Vagina (tissue), 2 donors: ENCODE measurements around the gene EIPR1. TPM values are rescaled to one million over a fixed set of nuclear protein-coding genes. Genes with fewer than 3 reads are reported as not detected.
"Not testable (repeated sequence)": the region's sequence is repeated elsewhere in the genome, so short reads cannot be mapped to it uniquely, and the experiment has no call there.

ENCODE experiments used
- DNase-seq, 2 donors: peaks; one replicate each; pipeline ENCODE4 v3.0.0-alpha.2; 2017; ENCODE audit errors: extremely low spot score in 2 of 2
- H3K27ac ChIP-seq: fragments of 200-600 bp; sonication (generic); one replicate; pipeline ENCODE4 v1.5.1; 2019
- H3K27me3 ChIP-seq: fragments of 200-600 bp; sonication (generic); one replicate; pipeline ENCODE4 v1.5.1; 2019
- H3K36me3 ChIP-seq, 2 donors: fragments of 200-600 bp; sonication (generic); one replicate each; pipeline ENCODE4 v1.5.1; 2017 to 2019
- H3K4me1 ChIP-seq: fragments of 200-600 bp; sonication (generic); one replicate; pipeline ENCODE4 v1.5.1; 2019
- H3K4me3 ChIP-seq, 2 donors: fragments of 200-600 bp; sonication (generic); 1 replicate in 1 of 2; 2 replicates in 1 of 2; pipeline ENCODE4 v1.5.1; 2016 to 2019
- H3K9me3 ChIP-seq: fragments of 200-600 bp; sonication (generic); one replicate; pipeline ENCODE4 v1.5.1; 2019
- CTCF ChIP-seq, 3 experiments: fragments of 450-650 bp in 2 of 3; fragments of 200-600 bp in 1 of 3; sonication (generic) in 1 of 3; IDR thresholded peaks; one replicate each; pipeline ENCODE4 v1.5.1; 2017 to 2019; ENCODE audit warnings: antibody characterized with exemption in 3 of 3, mild to moderate bottlenecking in 2 of 3, moderate library complexity in 2 of 3
- POLR2A ChIP-seq, 2 donors: fragments of 450-650 bp; IDR thresholded peaks; one replicate each; pipeline ENCODE4 v1.6.1; 2017; ENCODE audit warnings: antibody characterized with exemption in 2 of 2, mild to moderate bottlenecking in 2 of 2, moderate library complexity in 2 of 2
- POLR2AphosphoS5 ChIP-seq, 2 donors: sonication (generic); formaldehyde crosslinking; IDR thresholded peaks; one replicate each; pipeline ENCODE4 v1.9.0; 2017; ENCODE audit warnings: antibody characterized with exemption in 2 of 2, mild to moderate bottlenecking in 2 of 2, low read depth in 1 of 2; ENCODE audit not compliant: insufficient read depth in 1 of 2
- intact Hi-C: fragments of 100-400 bp; cut with DNase I; formaldehyde crosslinking; loops from one replicate; pipeline ENCODE4 v1.15.1; 2023
- total RNA-seq: library from RNA; depleted of rRNA; stranded (reverse); fragments of >200 nt; gene quantifications from one replicate; pipeline ENCODE4 v1.2.3, GENCODE V29; 2016

The EIPR1 gene
- total RNA-seq, 1 donor from 2014 or later = 39.8 TPM

DNA sequence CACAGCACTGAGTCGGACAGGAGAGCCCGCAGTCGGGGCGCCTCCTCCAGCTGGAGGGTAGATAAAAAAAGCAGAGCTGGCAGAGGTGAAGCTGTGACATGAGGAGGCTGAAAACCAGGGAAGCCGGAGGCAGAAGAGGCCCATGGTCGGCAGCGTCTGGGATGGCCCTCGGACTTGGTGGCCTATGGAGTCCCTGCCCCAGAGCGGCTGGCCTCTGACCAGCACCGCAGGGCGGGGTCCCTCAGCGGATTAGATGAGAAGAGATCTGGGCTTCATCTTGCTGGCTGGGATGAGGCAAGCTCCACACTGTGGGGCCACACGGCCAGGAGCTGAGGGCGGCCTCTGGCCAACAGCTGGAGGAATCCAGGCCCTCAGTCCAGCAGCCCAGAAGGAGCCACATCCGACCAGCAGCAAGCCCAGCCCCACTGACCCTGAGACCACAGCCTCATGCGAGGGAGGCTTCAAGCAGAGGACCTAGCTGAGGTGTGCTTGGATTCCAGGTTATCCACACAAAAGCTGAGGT is 174.1 kb downstream of the EIPR1 start:
- intact Hi-C loops = no loop called here
- Histone ChIP-seq H3K36me3 (no peaks in the 10 kb centered on the region), H3K9me3 (no peaks in the 10 kb centered on the region), H3K27ac (no peak overlapping the region), H3K4me1 (no peaks in the 10 kb centered on the region), H3K4me3 (no peak overlapping the region), H3K27me3 (no peaks in the 10 kb centered on the region)
- no peak for DNase-seq
- TF ChIP-seq POLR2AphosphoS5 (IDR thresholded peaks at IDR 0.05; ENCODE audit: insufficient read depth in 1 of 2, low read depth in 1 of 2) (no peak), CTCF (IDR thresholded peaks at IDR 0.05) (no peak), POLR2A (IDR thresholded peaks at IDR 0.05) (no peak)

DNA sequence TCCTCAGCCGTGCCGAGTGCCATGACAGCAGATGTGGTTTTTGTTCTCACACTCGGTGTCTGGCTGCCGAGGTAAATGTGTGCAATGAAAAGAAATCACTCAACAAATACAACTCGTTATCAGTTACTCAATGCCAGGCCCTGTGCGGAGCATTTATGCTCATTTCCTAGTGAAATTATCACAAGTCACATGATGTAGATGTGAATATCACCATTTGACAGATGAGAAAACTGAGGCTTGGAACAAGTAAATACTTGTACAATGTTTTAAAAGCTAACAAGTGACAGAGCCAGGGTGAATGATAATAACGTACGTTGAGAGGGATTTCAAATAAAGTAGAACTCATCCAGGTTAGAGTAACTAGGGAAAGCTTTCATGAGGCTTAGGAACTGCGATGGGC is 174.7 kb downstream of the EIPR1 start:
- H3K27ac ChIP-seq = no peak overlapping the region
- no peaks in the 10 kb centered on the region for H3K9me3 ChIP-seq
- intact Hi-C loops = no loop called here
- no peaks in the 10 kb centered on the region for H3K36me3 ChIP-seq
- no peak overlapping the region for H3K4me3 ChIP-seq
- no peaks in the 10 kb centered on the region for H3K27me3 ChIP-seq
- no peak for DNase-seq
- no peaks in the 10 kb centered on the region for H3K4me1 ChIP-seq
- TF ChIP-seq POLR2A (IDR thresholded peaks at IDR 0.05) (no peak), CTCF (IDR thresholded peaks at IDR 0.05) (no peak), POLR2AphosphoS5 (IDR thresholded peaks at IDR 0.05; ENCODE audit: insufficient read depth in 1 of 2, low read depth in 1 of 2) (no peak)

GRCh38 chr2:3201281-3201680 is 176.3 kb downstream of the EIPR1 start:
- H3K4me3 ChIP-seq = no peak overlapping the region
- H3K36me3 ChIP-seq = no peaks in the 10 kb centered on the region
- no peaks in the 10 kb centered on the region for H3K4me1 ChIP-seq
- no peaks in the 10 kb centered on the region for H3K27me3 ChIP-seq
- H3K27ac ChIP-seq = no peak overlapping the region
- DNase-seq = no peak
- TF ChIP-seq POLR2A (IDR thresholded peaks at IDR 0.05) (no peak), POLR2AphosphoS5 (IDR thresholded peaks at IDR 0.05; ENCODE audit: insufficient read depth in 1 of 2, low read depth in 1 of 2) (no peak), CTCF (IDR thresholded peaks at IDR 0.05) (no peak)
- H3K9me3 ChIP-seq = no peaks in the 10 kb centered on the region
- intact Hi-C loops = no loop called here

- Histone ChIP-seq H3K9me3 (no peaks in the 10 kb centered on the region), H3K4me3 (no peak overlapping the region), H3K27ac (no peak overlapping the region), H3K36me3 (no peaks in the 10 kb centered on the region), H3K4me1 (no peaks in the 10 kb centered on the region), H3K27me3 (no peaks in the 10 kb centered on the region)
- intact Hi-C loops = no loop called here
- no peak for DNase-seq
- TF ChIP-seq POLR2A (IDR thresholded peaks at IDR 0.05) = no peak
Measured at GRCh38 chr2:3200420-3200939, 177.1 kb downstream of the EIPR1 start.

DNA sequence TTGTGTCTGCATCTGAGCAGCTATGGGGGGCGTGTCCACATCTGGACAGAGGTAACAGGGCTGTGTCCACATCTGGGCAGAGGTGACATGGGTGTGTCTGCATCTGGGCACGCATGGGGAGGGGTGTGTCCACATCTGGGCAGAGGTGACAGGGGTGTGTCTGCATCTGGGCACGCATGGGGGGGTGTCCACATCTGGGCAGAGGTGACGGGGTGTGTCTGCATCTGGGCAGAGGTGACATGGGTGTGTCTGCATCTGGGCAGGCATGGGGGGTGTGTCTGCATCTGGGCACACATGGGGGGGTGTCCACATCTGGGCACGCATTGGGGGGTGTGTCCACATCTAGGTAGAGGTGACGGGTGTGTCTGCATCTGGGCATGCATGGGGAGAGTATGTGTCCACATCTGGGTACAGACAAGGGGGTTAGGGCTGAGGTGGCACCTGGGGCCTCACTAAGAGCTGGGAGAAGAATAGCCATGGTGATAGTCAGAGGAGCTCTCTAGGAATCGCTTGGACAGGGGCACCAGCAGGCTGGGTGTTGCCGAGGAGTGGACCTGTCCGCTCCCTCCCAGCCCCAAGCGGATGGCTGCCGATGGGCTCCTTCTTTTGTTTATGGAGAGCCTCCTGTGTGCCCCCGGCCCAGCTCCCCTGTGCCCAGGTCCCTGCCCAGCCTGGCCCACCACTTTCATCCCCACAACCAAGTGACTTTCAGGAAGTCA is 177.8 kb downstream of the EIPR1 start:
- Histone ChIP-seq H3K4me3 (no peak overlapping the region), H3K27ac (no peak overlapping the region), H3K9me3 (no peaks in the 10 kb centered on the region), H3K36me3 (no peaks in the 10 kb centered on the region), H3K4me1 (no peaks in the 10 kb centered on the region), H3K27me3 (no peaks in the 10 kb centered on the region)
- intact Hi-C loops = no loop called here
- DNase-seq = no peak
- TF ChIP-seq CTCF (IDR thresholded peaks at IDR 0.05) = no peak
- TF ChIP-seq POLR2A (IDR thresholded peaks at IDR 0.05) = no peak
- no peak for TF ChIP-seq POLR2AphosphoS5 (IDR thresholded peaks at IDR 0.05; ENCODE audit: insufficient read depth in 1 of 2, low read depth in 1 of 2)

GRCh38 chr2:3198671-3199192 is 178.9 kb downstream of the EIPR1 start:
- H3K27me3 ChIP-seq, H3K4me1 ChIP-seq, DNase-seq, H3K4me3 ChIP-seq, H3K27ac ChIP-seq, H3K36me3 ChIP-seq, intact Hi-C loops, H3K9me3 ChIP-seq: not testable (repeated sequence)
